Fibroblast of lung (primary cell): ENCODE results near the gene DNM1L. TPM values are rescaled to one million over a fixed set of nuclear protein-coding genes. Genes with fewer than 3 reads are reported as not detected.

ENCODE experiments used
- DNase-seq, 2 donors: peaks; one replicate each; pipeline versions ENCODE4 v3.0.0 to v3.0.0-alpha.2; 2010; ENCODE audit warnings: low read depth in 2 of 2
- H2AFZ ChIP-seq: 2 replicates; pipeline ENCODE4 v1.5.1; 2012; ENCODE audit warnings: low read length, control low read depth, inconsistent platforms
- H3K27ac ChIP-seq: 2 replicates; pipeline ENCODE4 v1.5.1; 2011; ENCODE audit warnings: low read length, control low read depth; ENCODE audit not compliant: insufficient read depth
- H3K27me3 ChIP-seq: 2 replicates; pipeline ENCODE4 v1.5.1; 2011; ENCODE audit warnings: mild to moderate bottlenecking, low read length; ENCODE audit not compliant: control insufficient read depth, insufficient read depth
- H3K36me3 ChIP-seq: 2 replicates; pipeline ENCODE4 v1.5.1; 2011; ENCODE audit warnings: low read length; ENCODE audit not compliant: control insufficient read depth, insufficient read depth
- H3K4me1 ChIP-seq: 2 replicates; pipeline ENCODE4 v1.5.1; 2011; ENCODE audit warnings: low read length; ENCODE audit not compliant: control insufficient read depth, insufficient read depth; ENCODE audit errors: extremely low read depth
- H3K4me2 ChIP-seq: 2 replicates; pipeline ENCODE4 v1.5.1; 2011; ENCODE audit warnings: low read length, control low read depth; ENCODE audit not compliant: insufficient read depth; ENCODE audit errors: extremely low read depth
- H3K4me3 ChIP-seq, 4 experiments: fragments of 200-600 bp in 1 of 4; sonication (generic) in 1 of 4; replicated peaks in 1 of 4; 2 replicates each; pipeline ENCODE4 v1.5.1; 2011 to 2016; ENCODE audit warnings: low read length in 4 of 4, low read depth in 3 of 4, mild to moderate bottlenecking in 3 of 4, control low read depth in 2 of 4, inconsistent platforms in 1 of 4, mixed read lengths in 1 of 4; ENCODE audit not compliant: insufficient read depth in 1 of 4; ENCODE audit errors: control extremely low read depth in 1 of 4
- H3K79me2 ChIP-seq: 2 replicates; pipeline ENCODE4 v1.5.1; 2012; ENCODE audit warnings: mild to moderate bottlenecking, low read length, inconsistent platforms; ENCODE audit not compliant: control insufficient read depth, insufficient read depth
- H3K9ac ChIP-seq: 2 replicates; pipeline ENCODE4 v1.5.1; 2011; ENCODE audit warnings: mild to moderate bottlenecking, low read length, control low read depth; ENCODE audit not compliant: insufficient read depth
- H3K9me3 ChIP-seq: 2 replicates; pipeline ENCODE4 v1.5.1; 2012; ENCODE audit warnings: low read depth, low read length; ENCODE audit not compliant: control insufficient read depth, insufficient read depth
- H4K20me1 ChIP-seq: 2 replicates; pipeline ENCODE4 v1.5.1; 2011; ENCODE audit warnings: low read length; ENCODE audit not compliant: control insufficient read depth, insufficient read depth; ENCODE audit errors: extremely low read depth
- CTCF ChIP-seq, 2 donors: IDR thresholded peaks in 1 of 2; conservative IDR thresholded peaks in 1 of 2; 1 replicate in 1 of 2; 2 replicates in 1 of 2; pipeline ENCODE4 v1.5.1; 2011 to 2012; ENCODE audit warnings: low read length in 2 of 2, control low read depth in 1 of 2, inconsistent platforms in 1 of 2, low read depth in 1 of 2, mild to moderate bottlenecking in 1 of 2
- EZH2 ChIP-seq: IDR thresholded peaks from 2 replicates; pipeline ENCODE4 v1.5.1; 2012; ENCODE audit warnings: low read length, control low read depth, mild to moderate bottlenecking; ENCODE audit errors: missing control alignments
- polyA plus RNA-seq, 2 donors: library from polyadenylated mRNA; depleted of rRNA in 1 of 2; stranded (reverse) in 1 of 2; unstranded in 1 of 2; fragments of >200 nt; gene quantifications; 2 replicates each; pipeline ENCODE4 v1.2.1, GENCODE V29; 2011 to 2012; ENCODE audit warnings: missing spikeins in 1 of 2
- total RNA-seq: library from RNA; depleted of rRNA; stranded (reverse); fragments of >200 nt; gene quantifications from 2 replicates; pipeline ENCODE4 v1.2.1, GENCODE V29; 2014

DNM1L gene
- total and polyA plus RNA-seq, 2 donors (not counting 1 experiment from before 2014, with no cell fraction given), result 59.6 to 77.9 TPM

- no peak overlapping the region for H3K9ac ChIP-seq
- H2AFZ ChIP-seq, result no peak overlapping the region
- no peaks in the 10 kb centered on the region for H4K20me1 ChIP-seq
- peaks cover 16% of the 10 kb centered on the region for H3K79me2 ChIP-seq
- H3K4me2 ChIP-seq, result no peak overlapping the region
- peaks cover 2% of the 10 kb centered on the region for H3K4me1 ChIP-seq
- no peak overlapping the region for H3K27ac ChIP-seq
- no peaks in the 10 kb centered on the region for H3K36me3 ChIP-seq
- DNase-seq, result no peak
- no peaks in the 10 kb centered on the region for H3K27me3 ChIP-seq
- H3K4me3 ChIP-seq, result no peak overlapping the region
- H3K9me3 ChIP-seq, result no peaks in the 10 kb centered on the region
- TF ChIP-seq CTCF (conservative IDR thresholded peaks at IDR 0.05 in 1 of 2, IDR thresholded peaks at IDR 0.05 in 1 of 2; ENCODE audit: low read depth in 1 of 2, low read length in 2 of 2) (no peak), EZH2 (no peak)
Measured at GRCh38 chr12:32757157-32757556, 78.1 kb downstream of the DNM1L start.

- Histone ChIP-seq H3K79me2 (no peaks in the 10 kb centered on the region), H2AFZ (no peak overlapping the region), H3K27ac (no peak overlapping the region), H3K4me3 (no peak overlapping the region), H3K4me1 (no peaks in the 10 kb centered on the region), H3K4me2 (no peak overlapping the region), H3K9me3 (no peaks in the 10 kb centered on the region), H3K36me3 (no peaks in the 10 kb centered on the region), H4K20me1 (no peaks in the 10 kb centered on the region), H3K27me3 (no peaks in the 10 kb centered on the region), H3K9ac (no peak overlapping the region)
- DNase-seq, result no peak
- TF ChIP-seq CTCF (conservative IDR thresholded peaks at IDR 0.05 in 1 of 2, IDR thresholded peaks at IDR 0.05 in 1 of 2; ENCODE audit: low read depth in 1 of 2, low read length in 2 of 2) (no peak), EZH2 (no peak)
Measured at GRCh38 chr12:32761716-32762115, 82.6 kb downstream of the DNM1L start.

- no peaks in the 10 kb centered on the region for H4K20me1 ChIP-seq
- peak; percentile 33 to 62 for DNase-seq
- H3K4me3 ChIP-seq, result no peak overlapping the region
- TF ChIP-seq EZH2, result no peak
- no peak for TF ChIP-seq CTCF (conservative IDR thresholded peaks at IDR 0.05 in 1 of 2, IDR thresholded peaks at IDR 0.05 in 1 of 2; ENCODE audit: low read depth in 1 of 2, low read length in 2 of 2)
- H3K9me3 ChIP-seq, result no peaks in the 10 kb centered on the region
- no peak overlapping the region for H3K9ac ChIP-seq
- no peaks in the 10 kb centered on the region for H3K4me1 ChIP-seq
- H3K79me2 ChIP-seq, result no peaks in the 10 kb centered on the region
- H3K36me3 ChIP-seq, result no peaks in the 10 kb centered on the region
- H3K4me2 ChIP-seq, result no peak overlapping the region
- no peaks in the 10 kb centered on the region for H3K27me3 ChIP-seq
- H2AFZ ChIP-seq, result no peak overlapping the region
- H3K27ac ChIP-seq, result no peak overlapping the region
Measured at GRCh38 chr12:32765906-32766305, 86.8 kb downstream of the DNM1L start.
